H1 (cell line): ENCODE results near the gene SMIM29.

Experiments
- BRCA1 ChIP-seq: IDR thresholded peaks from 2 replicates; pipeline ENCODE4 v1.6.1; 2012; ENCODE audit warnings: low read depth, low read length, improper control_type of control experiment
- CHD1 ChIP-seq: IDR thresholded peaks from 2 replicates; pipeline ENCODE4 v1.6.1; 2012; ENCODE audit warnings: low read depth, low read length, improper control_type of control experiment
- EZH2 ChIP-seq: fragments of 200-600 bp; sonication (generic); IDR thresholded peaks from 2 replicates; pipeline ENCODE4 v1.7.1; 2012; ENCODE audit warnings: low read depth, mild to moderate bottlenecking, moderate library complexity, low read length, inconsistent platforms; ENCODE audit not compliant: severe bottlenecking
- POLR2A ChIP-seq, 2 experiments: IDR thresholded peaks; 1 replicate in 1 of 2; 2 replicates in 1 of 2; pipeline ENCODE4 v1.6.1; 2011; ENCODE audit warnings: low read depth in 2 of 2, low read length in 2 of 2, mild to moderate bottlenecking in 2 of 2; ENCODE audit errors: control extremely low read depth in 1 of 2
- SP1 ChIP-seq: IDR thresholded peaks from 2 replicates; pipeline ENCODE4 v1.6.1; 2011; ENCODE audit warnings: low read depth, low read length
- YY1 ChIP-seq: IDR thresholded peaks from 2 replicates; pipeline ENCODE4 v1.6.1; 2011; ENCODE audit warnings: low read depth, mild to moderate bottlenecking, low read length
- TF ChIP-seq, protein P1 (sequence below), 3 experiments: IDR thresholded peaks; 1 replicate in 2 of 3; 2 replicates in 1 of 3; pipeline versions ENCODE4 v1.5.1 to v1.6.1; 2011; ENCODE audit warnings: low read length in 3 of 3, mild to moderate bottlenecking in 3 of 3, inconsistent platforms in 2 of 3, low read depth in 1 of 3, moderate library complexity in 1 of 3; ENCODE audit not compliant: insufficient read depth in 1 of 3; ENCODE audit errors: control extremely low read depth in 1 of 3
- TF ChIP-seq, protein P2 (sequence below): IDR thresholded peaks from 2 replicates; pipeline ENCODE4 v1.6.1; 2011; ENCODE audit warnings: low read length, improper control_type of control experiment

DNA sequence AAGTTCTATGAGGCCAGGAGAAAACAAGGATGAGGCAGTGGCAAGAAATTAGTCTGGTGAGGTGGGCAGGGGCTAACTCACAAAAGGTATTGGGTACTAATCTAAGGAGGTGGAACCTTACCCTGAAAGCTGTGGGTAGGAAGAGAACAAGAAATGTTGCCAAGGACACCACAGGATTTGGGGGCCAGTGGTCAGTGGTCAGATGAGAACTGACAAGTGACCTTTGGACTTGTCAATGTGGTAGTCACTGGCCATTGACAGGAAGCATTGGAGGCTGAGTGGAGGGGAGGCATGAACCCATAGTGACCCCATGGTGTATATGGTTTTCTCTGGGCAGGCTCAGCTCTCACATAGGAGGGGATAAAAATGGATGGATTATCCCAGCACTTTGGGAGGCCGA lies 25.3 kb upstream of the SMIM29 start:
- TF ChIP-seq, protein P1, sequence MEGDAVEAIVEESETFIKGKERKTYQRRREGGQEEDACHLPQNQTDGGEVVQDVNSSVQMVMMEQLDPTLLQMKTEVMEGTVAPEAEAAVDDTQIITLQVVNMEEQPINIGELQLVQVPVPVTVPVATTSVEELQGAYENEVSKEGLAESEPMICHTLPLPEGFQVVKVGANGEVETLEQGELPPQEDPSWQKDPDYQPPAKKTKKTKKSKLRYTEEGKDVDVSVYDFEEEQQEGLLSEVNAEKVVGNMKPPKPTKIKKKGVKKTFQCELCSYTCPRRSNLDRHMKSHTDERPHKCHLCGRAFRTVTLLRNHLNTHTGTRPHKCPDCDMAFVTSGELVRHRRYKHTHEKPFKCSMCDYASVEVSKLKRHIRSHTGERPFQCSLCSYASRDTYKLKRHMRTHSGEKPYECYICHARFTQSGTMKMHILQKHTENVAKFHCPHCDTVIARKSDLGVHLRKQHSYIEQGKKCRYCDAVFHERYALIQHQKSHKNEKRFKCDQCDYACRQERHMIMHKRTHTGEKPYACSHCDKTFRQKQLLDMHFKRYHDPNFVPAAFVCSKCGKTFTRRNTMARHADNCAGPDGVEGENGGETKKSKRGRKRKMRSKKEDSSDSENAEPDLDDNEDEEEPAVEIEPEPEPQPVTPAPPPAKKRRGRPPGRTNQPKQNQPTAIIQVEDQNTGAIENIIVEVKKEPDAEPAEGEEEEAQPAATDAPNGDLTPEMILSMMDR (IDR thresholded peaks at IDR 0.05; ENCODE audit: control extremely low read depth in 1 of 3, insufficient read depth in 1 of 3, low read depth in 1 of 3, low read length in 3 of 3) = no peak
- TF ChIP-seq SP1 (no peak), CHD1 (no peak), EZH2 (no peak), POLR2A (IDR thresholded peaks at IDR 0.05; ENCODE audit: control extremely low read depth in 1 of 2, low read depth in 2 of 2, low read length in 2 of 2) (no peak), BRCA1 (no peak), YY1 (no peak)
- TF ChIP-seq, protein P2, sequence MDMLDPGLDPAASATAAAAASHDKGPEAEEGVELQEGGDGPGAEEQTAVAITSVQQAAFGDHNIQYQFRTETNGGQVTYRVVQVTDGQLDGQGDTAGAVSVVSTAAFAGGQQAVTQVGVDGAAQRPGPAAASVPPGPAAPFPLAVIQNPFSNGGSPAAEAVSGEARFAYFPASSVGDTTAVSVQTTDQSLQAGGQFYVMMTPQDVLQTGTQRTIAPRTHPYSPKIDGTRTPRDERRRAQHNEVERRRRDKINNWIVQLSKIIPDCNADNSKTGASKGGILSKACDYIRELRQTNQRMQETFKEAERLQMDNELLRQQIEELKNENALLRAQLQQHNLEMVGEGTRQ = no peak
